PC-9 (cell line): Measurements from ENCODE around the gene NKAIN1. TPM values are rescaled to one million over a fixed set of nuclear protein-coding genes. Genes with fewer than 3 reads are reported as not detected.

Source experiments
- BruUV-seq: library from RNA; stranded (reverse); fragments of 400-500 nt; replicated peaks from 2 replicates; lab custom pipeline; 2021; lab: Mats Ljungman, UMichigan
- CTCF ChIA-PET: fragments of 300-600 bp; sonication (Branson Sonifier 250); formaldehyde crosslinking; loops from one replicate; lab custom pipeline; 2022; ENCODE audit warnings: antibody characterized with exemption; lab: Charles Lee
- POLR2A ChIA-PET: fragments of 300-600 bp; sonication (Branson Sonifier 250); formaldehyde crosslinking; loops from one replicate; lab custom pipeline; 2022; ENCODE audit warnings: antibody characterized with exemption; ENCODE audit not compliant: unreplicated experiment; lab: Charles Lee
- DNase-seq, 2 experiments: peaks; one replicate each; pipeline versions ENCODE4 v3.0.0 to v3.0.0-alpha.2; 2015 to 2022; ENCODE audit warnings: mixed read lengths in 1 of 2
- H2AFZ ChIP-seq: fragments of 200-600 bp; sonication (generic); 2 replicates; pipeline ENCODE4 v1.8.1; 2017; ENCODE audit warnings: antibody characterized with exemption
- H3F3A ChIP-seq: fragments of 200-600 bp; sonication (generic); 2 replicates; pipeline ENCODE4 v1.8.1; 2017; ENCODE audit warnings: antibody characterized with exemption, mild to moderate bottlenecking, low read depth; ENCODE audit not compliant: insufficient read depth
- H3K27ac ChIP-seq: fragments of 200-600 bp; sonication (generic); 2 replicates; pipeline ENCODE4 v1.6.1; 2016; ENCODE audit warnings: mixed run types
- H3K27me3 ChIP-seq: fragments of 200-600 bp; sonication (generic); 2 replicates; pipeline ENCODE4 v1.6.1; 2016; ENCODE audit warnings: low read depth, mixed run types; ENCODE audit not compliant: insufficient read depth
- H3K36me3 ChIP-seq: fragments of 200-600 bp; sonication (generic); 2 replicates; pipeline ENCODE4 v1.6.1; 2016; ENCODE audit warnings: low read depth, mixed run types
- H3K4me1 ChIP-seq: fragments of 200-600 bp; sonication (generic); replicated peaks from 2 replicates; pipeline ENCODE4 v1.6.1; 2016; ENCODE audit warnings: mixed run types; ENCODE audit not compliant: insufficient read depth
- H3K4me2 ChIP-seq: fragments of 200-600 bp; sonication (generic); 2 replicates; pipeline ENCODE4 v1.6.1; 2017; ENCODE audit warnings: mixed run types
- H3K4me3 ChIP-seq: fragments of 200-600 bp; sonication (generic); 2 replicates; pipeline ENCODE4 v1.6.1; 2016; ENCODE audit warnings: mixed run types
- H3K79me2 ChIP-seq: fragments of 200-600 bp; sonication (generic); 2 replicates; pipeline ENCODE4 v1.6.1; 2017; ENCODE audit warnings: low read depth, mixed run types
- H3K9me2 ChIP-seq: fragments of 200-600 bp; sonication (generic); 2 replicates; pipeline ENCODE4 v1.8.1; 2017; ENCODE audit warnings: mild to moderate bottlenecking; ENCODE audit not compliant: insufficient read depth
- H3K9me3 ChIP-seq: fragments of 200-600 bp; sonication (generic); 2 replicates; pipeline ENCODE4 v1.8.1; 2016; ENCODE audit warnings: low read depth; ENCODE audit not compliant: insufficient read depth
- H4K20me1 ChIP-seq: fragments of 200-600 bp; sonication (generic); 2 replicates; pipeline ENCODE4 v1.8.1; 2017; ENCODE audit not compliant: insufficient read depth
- CTCF ChIP-seq: fragments of 200-600 bp; sonication (generic); conservative IDR thresholded peaks from 2 replicates; pipeline ENCODE4 v1.6.1; 2017; ENCODE audit warnings: mixed run types, antibody characterized with exemption, mild to moderate bottlenecking, moderate library complexity
- EZH2 ChIP-seq: fragments of 200-600 bp; sonication (generic); IDR thresholded peaks from 2 replicates; pipeline ENCODE4 v1.8.0; 2017; ENCODE audit warnings: antibody characterized with exemption, low read depth
- intact Hi-C: fragments of 100-400 bp; cut with micrococcal nuclease; formaldehyde crosslinking; loops from one replicate; pipeline ENCODE4 v1.10.0; 2022; ENCODE audit not compliant: unreplicated experiment
- total RNA-seq: library from RNA; stranded (reverse); gene quantifications from 2 replicates; pipeline ENCODE4 v1.2.3, GENCODE V29; 2021

Gene NKAIN1
- total RNA-seq, 1 experiment from 2014 or later: 0.96 TPM

GRCh38 chr1:31238612-31238985, 1.1 kb downstream of the NKAIN1 start:
- TF ChIP-seq CTCF (no peak), EZH2 (no peak)
- DNase-seq: no peak
- no peak overlapping the region for H3K4me2 ChIP-seq
- peaks cover 43% of the 10 kb centered on the region for H3K27me3 ChIP-seq
- no peaks in the 10 kb centered on the region for H3K9me3 ChIP-seq
- ChIA-PET CTCF (interaction anchor here (0.6 kb wide), 1 partner anchor 79 kb away, joined by 4 read pairs; no protein-coding TSS in a partner anchor), POLR2A (no interaction called here)
- no peak overlapping the region for H3K4me3 ChIP-seq
- H3K79me2 ChIP-seq: no peaks in the 10 kb centered on the region
- intact Hi-C loops: no loop called here
- H3K9me2 ChIP-seq: no peaks in the 10 kb centered on the region
- H3K36me3 ChIP-seq: no peaks in the 10 kb centered on the region
- no peaks in the 10 kb centered on the region for H3F3A ChIP-seq
- no peaks in the 10 kb centered on the region for H3K4me1 ChIP-seq
- no peaks in the 10 kb centered on the region for H4K20me1 ChIP-seq
- BruUV-seq: no TSS peak
- no peak overlapping the region for H3K27ac ChIP-seq
- no peak overlapping the region for H2AFZ ChIP-seq

GRCh38 chr1:31234870-31235269, 4.8 kb downstream of the NKAIN1 start:
- DNase-seq: no peak
- H3K79me2 ChIP-seq: no peaks in the 10 kb centered on the region
- TF ChIP-seq CTCF (no peak), EZH2 (no peak)
- BruUV-seq: no TSS peak
- intact Hi-C loops: no loop called here
- CTCF ChIA-PET: no interaction called here
- no peaks in the 10 kb centered on the region for H3F3A ChIP-seq
- H3K27me3 ChIP-seq: peaks cover 31% of the 10 kb centered on the region
- no peak overlapping the region for H2AFZ ChIP-seq
- H3K9me3 ChIP-seq: no peaks in the 10 kb centered on the region
- no peaks in the 10 kb centered on the region for H4K20me1 ChIP-seq
- no peak overlapping the region for H3K4me2 ChIP-seq
- no peaks in the 10 kb centered on the region for H3K36me3 ChIP-seq
- H3K27ac ChIP-seq: no peak overlapping the region
- no peaks in the 10 kb centered on the region for H3K4me1 ChIP-seq
- H3K9me2 ChIP-seq: no peaks in the 10 kb centered on the region
- no peak overlapping the region for H3K4me3 ChIP-seq
- POLR2A ChIA-PET: no interaction called here

GRCh38 chr1:31234123-31234708, 5.5 kb downstream of the NKAIN1 start:
- H3F3A ChIP-seq: no peaks in the 10 kb centered on the region
- ChIA-PET CTCF (no interaction called here), POLR2A (no interaction called here)
- no TSS peak for BruUV-seq
- no peaks in the 10 kb centered on the region for H3K9me2 ChIP-seq
- no peaks in the 10 kb centered on the region for H3K4me1 ChIP-seq
- no peak overlapping the region for H3K4me3 ChIP-seq
- H3K9me3 ChIP-seq: no peaks in the 10 kb centered on the region
- no peaks in the 10 kb centered on the region for H4K20me1 ChIP-seq
- TF ChIP-seq CTCF: no peak
- no peak for TF ChIP-seq EZH2
- H2AFZ ChIP-seq: no peak overlapping the region
- H3K4me2 ChIP-seq: no peak overlapping the region
- no peaks in the 10 kb centered on the region for H3K79me2 ChIP-seq
- intact Hi-C loops: no loop called here
- no peak overlapping the region for H3K27ac ChIP-seq
- no peaks in the 10 kb centered on the region for H3K36me3 ChIP-seq
- DNase-seq: no peak
- H3K27me3 ChIP-seq: peaks cover 29% of the 10 kb centered on the region
